BLaER1 (cell line): ENCODE measurements around the gene ACTL7B.
"Not testable (repeated sequence)": the region's sequence is repeated elsewhere in the genome, so short reads cannot be mapped to it uniquely, and the experiment has no call there.

ENCODE experiments used
- H3K27ac ChIP-seq: shearing (Covaris generic); formaldehyde crosslinking; 2 replicates; pipeline ENCODE4 v1.8.1; 2022
- H3K27me3 ChIP-seq: shearing (Covaris generic); formaldehyde crosslinking; 2 replicates; pipeline ENCODE4 v1.8.1; 2022
- H3K36me3 ChIP-seq: shearing (Covaris generic); formaldehyde crosslinking; 2 replicates; pipeline ENCODE4 v1.8.1; 2022
- H3K4me1 ChIP-seq: shearing (Covaris generic); formaldehyde crosslinking; 2 replicates; pipeline ENCODE4 v1.8.1; 2022
- H3K4me2 ChIP-seq: shearing (Covaris generic); formaldehyde crosslinking; 2 replicates; pipeline ENCODE4 v1.8.1; 2022
- H3K4me3 ChIP-seq: shearing (Covaris generic); formaldehyde crosslinking; 2 replicates; pipeline ENCODE4 v1.8.1; 2022
- H3K9ac ChIP-seq: shearing (Covaris generic); formaldehyde crosslinking; 2 replicates; pipeline ENCODE4 v1.8.1; 2022
- H3K9me3 ChIP-seq: shearing (Covaris generic); formaldehyde crosslinking; 2 replicates; pipeline ENCODE4 v1.8.1; 2022
- H4K20me1 ChIP-seq: shearing (Covaris generic); formaldehyde crosslinking; 2 replicates; pipeline ENCODE4 v1.8.1; 2022
- Cebpa-rat ChIP-seq: shearing (Covaris generic); IDR thresholded peaks from 2 replicates; pipeline ENCODE4 v1.8.1; 2022

ACTL7B gene

GRCh38 chr9:108855888-108856287 lies at the start of gene ACTL7B:
TSS of gene ACTL7B (minus strand) at chr9:108855986. CDS start at chr9:108855930, 56 bp downstream.
- no peaks in the 10 kb centered on the region for H3K4me1 ChIP-seq
- no peaks in the 10 kb centered on the region for H3K36me3 ChIP-seq
- no peak within 1 kb of the TSS for H3K9ac ChIP-seq
- H3K27ac ChIP-seq: no peak within 1 kb of the TSS
- H3K4me2 ChIP-seq: no peak within 1 kb of the TSS
- H3K4me3 ChIP-seq: no peak within 1 kb of the TSS
- no peaks in the 10 kb centered on the region for H4K20me1 ChIP-seq
- H3K9me3 ChIP-seq: 0 out of 2 replicates have a peak, but pooled peaks cover 7% of the 10 kb centered on the region
- TF ChIP-seq Cebpa-rat: no peak
- H3K27me3 ChIP-seq: no peaks in the 10 kb centered on the region

- no peak overlapping the region for H3K4me2 ChIP-seq
- no peaks in the 10 kb centered on the region for H3K27me3 ChIP-seq
- no peaks in the 10 kb centered on the region for H3K9me3 ChIP-seq
- H3K27ac ChIP-seq: no peak overlapping the region
- no peaks in the 10 kb centered on the region for H3K4me1 ChIP-seq
- no peaks in the 10 kb centered on the region for H4K20me1 ChIP-seq
- peaks cover 95% of the 10 kb centered on the region for H3K36me3 ChIP-seq
- no peak for TF ChIP-seq Cebpa-rat
- H3K9ac ChIP-seq: no peak overlapping the region
- no peak overlapping the region for H3K4me3 ChIP-seq
These were observed 49.7 kb upstream of the ACTL7B start for GRCh38 chr9:108905494-108905893.

- Histone ChIP-seq H3K9me3 (no peaks in the 10 kb centered on the region), H3K4me2 (no peak overlapping the region), H4K20me1 (no peaks in the 10 kb centered on the region), H3K27me3 (no peaks in the 10 kb centered on the region), H3K27ac (no peak overlapping the region), H3K4me1 (no peaks in the 10 kb centered on the region), H3K9ac (no peak overlapping the region), H3K36me3 (peaks cover 95% of the 10 kb centered on the region), H3K4me3 (no peak overlapping the region)
- TF ChIP-seq Cebpa-rat: no peak
These were observed 48.4 kb upstream of the ACTL7B start for GRCh38 chr9:108904161-108904560.

- Histone ChIP-seq H4K20me1 (no peaks in the 10 kb centered on the region), H3K27ac (no peak overlapping the region), H3K4me3 (no peak overlapping the region), H3K4me1 (no peaks in the 10 kb centered on the region), H3K27me3 (no peaks in the 10 kb centered on the region), H3K36me3 (peaks cover 95% of the 10 kb centered on the region), H3K9ac (no peak overlapping the region), H3K4me2 (no peak overlapping the region), H3K9me3 (no peaks in the 10 kb centered on the region)
- no peak for TF ChIP-seq Cebpa-rat
These were observed 47.8 kb upstream of the ACTL7B start for GRCh38 chr9:108903420-108904103.

- no peaks in the 10 kb centered on the region for H4K20me1 ChIP-seq
- H3K36me3 ChIP-seq: peaks cover 93% of the 10 kb centered on the region
- H3K27ac ChIP-seq: no peak overlapping the region
- no peak overlapping the region for H3K9ac ChIP-seq
- no peak overlapping the region for H3K4me3 ChIP-seq
- H3K27me3 ChIP-seq: no peaks in the 10 kb centered on the region
- no peaks in the 10 kb centered on the region for H3K4me1 ChIP-seq
- H3K9me3 ChIP-seq: no peaks in the 10 kb centered on the region
- TF ChIP-seq Cebpa-rat: no peak
- no peak overlapping the region for H3K4me2 ChIP-seq
These were observed 44.4 kb upstream of the ACTL7B start for GRCh38 chr9:108900176-108900575.

- not testable (repeated sequence) for H3K4me3 ChIP-seq, H3K4me2 ChIP-seq, H3K27me3 ChIP-seq, H3K9ac ChIP-seq, H3K9me3 ChIP-seq, H3K4me1 ChIP-seq, H4K20me1 ChIP-seq, H3K27ac ChIP-seq
- H3K36me3 ChIP-seq: peaks cover 96% of the 10 kb centered on the region
These were observed 43.4 kb upstream of the ACTL7B start for GRCh38 chr9:108899023-108899695.

- Histone ChIP-seq H3K9me3 (no peaks in the 10 kb centered on the region), H3K9ac (no peak overlapping the region), H3K4me1 (no peaks in the 10 kb centered on the region), H3K27ac (no peak overlapping the region), H4K20me1 (no peaks in the 10 kb centered on the region), H3K4me2 (no peak overlapping the region), H3K4me3 (no peak overlapping the region), H3K36me3 (peaks cover 97% of the 10 kb centered on the region), H3K27me3 (no peaks in the 10 kb centered on the region)
- no peak for TF ChIP-seq Cebpa-rat
These were observed 41.7 kb upstream of the ACTL7B start for GRCh38 chr9:108897324-108898096.

- H3K36me3 ChIP-seq: peaks cover 96% of the 10 kb centered on the region
- TF ChIP-seq Cebpa-rat: no peak
These were observed 38.6 kb upstream of the ACTL7B start for GRCh38 chr9:108894225-108894997.

GRCh38 chr9:108889649-108890067 lies 33.9 kb upstream of the ACTL7B start:
- TF ChIP-seq Cebpa-rat: no peak
- Histone ChIP-seq H3K27ac (no peak overlapping the region), H4K20me1 (no peaks in the 10 kb centered on the region), H3K4me3 (no peak overlapping the region), H3K36me3 (peaks cover 86% of the 10 kb centered on the region), H3K9ac (no peak overlapping the region), H3K9me3 (no peaks in the 10 kb centered on the region), H3K27me3 (no peaks in the 10 kb centered on the region), H3K4me2 (no peak overlapping the region), H3K4me1 (no peaks in the 10 kb centered on the region)

More at GRCh38 chr9:108894225-108894997, 38.6 kb upstream of the ACTL7B start:
- no peak overlapping the region for H3K4me2 ChIP-seq
- no peak overlapping the region for H3K4me3 ChIP-seq
- H4K20me1 ChIP-seq: no peaks in the 10 kb centered on the region
- H3K9ac ChIP-seq: no peak overlapping the region
- no peaks in the 10 kb centered on the region for H3K4me1 ChIP-seq
- H3K9me3 ChIP-seq: no peaks in the 10 kb centered on the region
- H3K27ac ChIP-seq: no peak overlapping the region
- H3K27me3 ChIP-seq: no peaks in the 10 kb centered on the region

GRCh38 chr9:108886594-108887271 lies 30.9 kb upstream of the ACTL7B start:
- H3K4me3 ChIP-seq, H3K4me2 ChIP-seq, H4K20me1 ChIP-seq, H3K4me1 ChIP-seq, H3K27me3 ChIP-seq, H3K9me3 ChIP-seq, H3K9ac ChIP-seq, H3K27ac ChIP-seq: not testable (repeated sequence)
- peaks cover 73% of the 10 kb centered on the region for H3K36me3 ChIP-seq
